H1 (cell line): ENCODE measurements around the gene MYL6B. TPM values are rescaled to one million over a fixed set of nuclear protein-coding genes. Genes with fewer than 3 reads are reported as not detected.

Experiments used
- CTCF ChIA-PET: fragments of 300-600 bp; sonication (Branson Sonifier 250); formaldehyde crosslinking; loops from one replicate; lab custom pipeline; 2021; ENCODE audit not compliant: partially characterized antibody; lab: Charles Lee
- POLR2A ChIA-PET: fragments of 300-600 bp; sonication (Branson Sonifier 250); formaldehyde crosslinking; loops from one replicate; lab custom pipeline; 2021; ENCODE audit warnings: inconsistent platforms; ENCODE audit not compliant: partially characterized antibody; lab: Charles Lee
- DNase-seq, 2 experiments: peaks; one replicate each; pipeline versions ENCODE4 v3.0.0 to v3.0.0-alpha.2; 2010 to 2022; ENCODE audit warnings: low spot score in 2 of 2, low read depth in 1 of 2, mixed read lengths in 1 of 2
- FAIRE-seq: peaks from 2 replicates; lab custom pipeline; 2011; peaks lifted over from hg19 to GRCh38; lab: Jason Lieb, UNC
- H2AFZ ChIP-seq: 2 replicates; pipeline ENCODE4 v1.8.1; 2012; ENCODE audit warnings: low read length, inconsistent platforms
- H2AK5ac ChIP-seq: 2 replicates; pipeline ENCODE4 v1.6.1; 2013; ENCODE audit warnings: low read depth, low read length
- H2BK120ac ChIP-seq: replicated peaks from 2 replicates; pipeline ENCODE3; 2013; ENCODE audit warnings: low read depth, low read length, inconsistent platforms
- H2BK12ac ChIP-seq: 2 replicates; pipeline ENCODE4 v1.6.1; 2013; ENCODE audit warnings: low read depth, low read length
- H2BK15ac ChIP-seq: 2 replicates; pipeline ENCODE4 v1.6.1; 2013; ENCODE audit warnings: low read length
- H2BK20ac ChIP-seq: 2 replicates; pipeline ENCODE4 v1.6.1; 2013; ENCODE audit warnings: low read length
- H2BK5ac ChIP-seq: 2 replicates; pipeline ENCODE4 v1.6.1; 2013; ENCODE audit warnings: low read depth, low read length
- H3K14ac ChIP-seq: 2 replicates; pipeline ENCODE4 v1.6.1; 2013; ENCODE audit warnings: inconsistent platforms; ENCODE audit not compliant: insufficient read length
- H3K18ac ChIP-seq: 2 replicates; pipeline ENCODE4 v1.6.1; 2013; ENCODE audit warnings: low read length; ENCODE audit errors: extremely low read depth
- H3K23ac ChIP-seq: 2 replicates; pipeline ENCODE4 v1.6.1; 2013; ENCODE audit warnings: inconsistent platforms; ENCODE audit not compliant: insufficient read length
- H3K23me2 ChIP-seq: 2 replicates; pipeline ENCODE4 v1.6.1; 2013; ENCODE audit warnings: low read depth, low read length
- H3K27ac ChIP-seq: 2 replicates; pipeline ENCODE4 v1.6.1; 2011; ENCODE audit warnings: low read depth, low read length, inconsistent platforms
- H3K27me3 ChIP-seq, 4 experiments: replicated peaks in 1 of 4; 1 replicate in 1 of 4; 2 replicates in 3 of 4; pipeline versions ENCODE4 v1.6.1 to v1.8.1; 2011 to 2013; ENCODE audit warnings: low read length in 3 of 4, mild to moderate bottlenecking in 3 of 4, inconsistent platforms in 2 of 4, mixed read lengths in 2 of 4, moderate library complexity in 1 of 4; ENCODE audit not compliant: control insufficient read depth in 3 of 4, insufficient read depth in 3 of 4; ENCODE audit errors: extremely low read depth in 1 of 4
- H3K36me3 ChIP-seq, 4 experiments: 2 replicates each; pipeline versions ENCODE4 v1.6.1 to v1.8.1; 2011 to 2013; ENCODE audit warnings: mild to moderate bottlenecking in 4 of 4, low read length in 3 of 4, moderate library complexity in 2 of 4, control low read depth in 1 of 4, inconsistent platforms in 1 of 4; ENCODE audit not compliant: insufficient read depth in 4 of 4, control insufficient read depth in 2 of 4
- H3K4ac ChIP-seq: replicated peaks from 2 replicates; pipeline ENCODE3; 2013; ENCODE audit warnings: low read length, low read depth, mixed read lengths, inconsistent platforms; ENCODE audit not compliant: insufficient read length
- H3K4me1 ChIP-seq, 4 experiments: replicated peaks in 1 of 4; 1 replicate in 1 of 4; 2 replicates in 3 of 4; pipeline versions ENCODE4 v1.6.1 to v1.8.1; 2011 to 2013; ENCODE audit warnings: low read length in 3 of 4, inconsistent platforms in 2 of 4, mixed read lengths in 1 of 4; ENCODE audit not compliant: insufficient read depth in 4 of 4, control insufficient read depth in 3 of 4
- H3K4me2 ChIP-seq, 2 experiments: 2 replicates each; pipeline versions ENCODE4 v1.6.1 to v1.8.1; 2011 to 2013; ENCODE audit warnings: low read depth in 2 of 2, low read length in 2 of 2, control low read depth in 1 of 2, inconsistent platforms in 1 of 2, mild to moderate bottlenecking in 1 of 2; ENCODE audit not compliant: insufficient read depth in 1 of 2
- H3K4me3 ChIP-seq, 4 experiments: fragments of 200-600, 300-600 bp in 1 of 4; sonication (generic), shearing (Covaris generic), sonication (Bioruptor Twin) in 1 of 4; 2 replicates each; pipeline versions ENCODE4 v1.5.1 to v1.8.1; 2011 to 2016; ENCODE audit warnings: low read length in 4 of 4, low read depth in 3 of 4, control low read depth in 2 of 4, inconsistent platforms in 2 of 4, mild to moderate bottlenecking in 2 of 4, mixed read lengths in 1 of 4, moderate library complexity in 1 of 4; ENCODE audit not compliant: insufficient read depth in 2 of 4; ENCODE audit errors: extremely low read depth in 1 of 4
- H3K56ac ChIP-seq: replicated peaks from 2 replicates; pipeline ENCODE3; 2013; ENCODE audit warnings: low read depth, mild to moderate bottlenecking, mixed read lengths, low read length, inconsistent platforms; ENCODE audit not compliant: insufficient read length
- H3K79me1 ChIP-seq: 2 replicates; pipeline ENCODE4 v1.6.1; 2013; ENCODE audit warnings: low read depth, low read length, control low read depth
- H3K79me2 ChIP-seq, 2 experiments: 2 replicates each; pipeline versions ENCODE4 v1.6.1 to v1.8.1; 2012 to 2013; ENCODE audit warnings: low read length in 2 of 2, mild to moderate bottlenecking in 2 of 2, inconsistent platforms in 1 of 2; ENCODE audit not compliant: insufficient read depth in 2 of 2, control insufficient read depth in 1 of 2
- H3K9ac ChIP-seq, 4 experiments: replicated peaks in 1 of 4; 1 replicate in 1 of 4; 2 replicates in 3 of 4; pipeline versions ENCODE4 v1.6.1 to v1.8.1; 2011 to 2013; ENCODE audit warnings: low read depth in 3 of 4, low read length in 3 of 4, control low read depth in 2 of 4, mild to moderate bottlenecking in 2 of 4, moderate library complexity in 2 of 4, inconsistent platforms in 1 of 4; ENCODE audit errors: extremely low read depth in 1 of 4
- H3K9me3 ChIP-seq, 2 experiments: 2 replicates each; pipeline versions ENCODE4 v1.6.1 to v1.8.1; 2012 to 2013; ENCODE audit warnings: mild to moderate bottlenecking in 2 of 2, moderate library complexity in 2 of 2, control low read depth in 1 of 2, inconsistent platforms in 1 of 2, low read depth in 1 of 2, low read length in 1 of 2, mixed read lengths in 1 of 2; ENCODE audit not compliant: insufficient read depth in 2 of 2
- H4K20me1 ChIP-seq, 2 experiments: replicated peaks in 1 of 2; 2 replicates each; pipeline versions ENCODE3 to v1.8.1; 2011 to 2013; ENCODE audit warnings: inconsistent platforms in 2 of 2, low read length in 2 of 2, mild to moderate bottlenecking in 1 of 2; ENCODE audit not compliant: insufficient read depth in 2 of 2, control insufficient read depth in 1 of 2
- H4K5ac ChIP-seq: 2 replicates; pipeline ENCODE4 v1.6.1; 2013; ENCODE audit warnings: low read length, low read depth, mixed read lengths, inconsistent platforms; ENCODE audit not compliant: insufficient read length
- H4K8ac ChIP-seq: 2 replicates; pipeline ENCODE4 v1.8.0; 2013; ENCODE audit warnings: mild to moderate bottlenecking, moderate library complexity, low read length, inconsistent platforms; ENCODE audit not compliant: insufficient read depth; ENCODE audit errors: extremely low read depth
- H4K91ac ChIP-seq: replicated peaks from 2 replicates; pipeline ENCODE3; 2013; ENCODE audit warnings: low read length, mixed read lengths, inconsistent platforms; ENCODE audit not compliant: insufficient read length
- BRCA1 ChIP-seq: IDR thresholded peaks from 2 replicates; pipeline ENCODE4 v1.6.1; 2012; ENCODE audit warnings: low read depth, low read length, improper control_type of control experiment
- CEBPB ChIP-seq: IDR thresholded peaks from 2 replicates; pipeline ENCODE4 v1.6.1; 2012; ENCODE audit warnings: low read depth, low read length
- CREB1 ChIP-seq: IDR thresholded peaks from 2 replicates; pipeline ENCODE4 v1.6.1; 2012; ENCODE audit warnings: inconsistent platforms
- GABPA ChIP-seq: IDR thresholded peaks from 2 replicates; pipeline ENCODE4 v1.6.1; 2011; ENCODE audit warnings: mild to moderate bottlenecking, low read length, moderate library complexity, borderline replicate concordance; ENCODE audit not compliant: insufficient read depth
- HDAC2 ChIP-seq, 2 experiments: fragments of 300-600 bp in 1 of 2; sonication (generic) in 1 of 2; IDR thresholded peaks; 2 replicates each; pipeline ENCODE4 v1.6.1; 2011 to 2012; ENCODE audit warnings: low read depth in 2 of 2, low read length in 2 of 2, mild to moderate bottlenecking in 2 of 2, moderate library complexity in 2 of 2, borderline replicate concordance in 1 of 2, inconsistent platforms in 1 of 2
- JUN ChIP-seq: IDR thresholded peaks from 2 replicates; pipeline ENCODE4 v1.6.1; 2011; ENCODE audit warnings: low read depth, mild to moderate bottlenecking, improper control_type of control experiment, low read length
- KDM4A ChIP-seq: IDR thresholded peaks from one replicate; pipeline ENCODE4 v1.7.1; 2012; ENCODE audit warnings: low read depth, mild to moderate bottlenecking, moderate library complexity, low read length, inconsistent platforms; ENCODE audit not compliant: severe bottlenecking
- RXRA ChIP-seq: IDR thresholded peaks from 2 replicates; pipeline ENCODE4 v1.6.1; 2011; ENCODE audit warnings: low read depth, mild to moderate bottlenecking, low read length, moderate library complexity; ENCODE audit not compliant: insufficient read depth
- SAP30 ChIP-seq: fragments of 300-600 bp; sonication (generic); IDR thresholded peaks from 2 replicates; pipeline ENCODE4 v1.7.1; 2012; ENCODE audit warnings: low read length, moderate library complexity, mild to moderate bottlenecking, inconsistent platforms; ENCODE audit not compliant: insufficient read depth, insufficient replicate concordance
- SIX5 ChIP-seq: IDR thresholded peaks from 2 replicates; pipeline ENCODE4 v1.6.1; 2011; ENCODE audit warnings: mild to moderate bottlenecking, low read depth, low read length
- SRF ChIP-seq: IDR thresholded peaks from 2 replicates; pipeline ENCODE4 v1.6.1; 2011; ENCODE audit warnings: mild to moderate bottlenecking, low read depth, low read length, moderate library complexity
- WGBS, 2 experiments: shearing (Covaris generic) in 1 of 2; methylation state at CpG; one replicate each; pipeline versions ENCODE4 v1.1.6 to v1.1.7; 2013 to 2015; ENCODE audit warnings: low lambda C conversion rate in 2 of 2, mixed read lengths in 2 of 2, inconsistent platforms in 1 of 2, low coverage in 1 of 2, missing lambda C conversion rate in 1 of 2; ENCODE audit not compliant: insufficient replicate concordance in 2 of 2, insufficient coverage in 1 of 2, insufficient read length in 1 of 2; ENCODE audit errors: extremely low coverage in 1 of 2, missing lambda C conversion rate in 1 of 2; 5-methylcytosine and 5-hydroxymethylcytosine counted together
- polyA plus RNA-seq, 7 experiments: library from polyadenylated mRNA; depleted of rRNA in 3 of 7; stranded (reverse) in 5 of 7; unstranded in 2 of 7; fragments of >200 nt in 5 of 7; fragments of 200-250 nt in 2 of 7; gene quantifications; 1 replicate in 5 of 7; 2 replicates in 1 of 7; 4 replicates in 1 of 7; pipeline versions ENCODE4 v1.2.1 to v1.2.3, GENCODE V29; 2011 to 2013; ENCODE audit warnings: missing spikeins in 2 of 7, mixed read lengths in 2 of 7
- total RNA-seq: library from RNA; stranded (reverse); fragmentation: NEBNext Ultra II Directional; extraction: Animal tissue kit (Norgen Biotek cat#: 25700); gene quantifications from 2 replicates; pipeline ENCODE4 v1.2.1, GENCODE V29; 2021

Gene MYL6B
- total and polyA plus RNA-seq, 2 of the 8 experiments (the other 6 are each of a cell fraction or from before 2014, with no cell fraction given): 163 to 202 TPM

- Histone ChIP-seq H3K27ac (no peak overlapping the region), H4K91ac (no peak overlapping the region), H3K4me3 (no peak overlapping the region), H3K9me3 (no peaks in the 10 kb centered on the region), H2BK12ac (no peak overlapping the region), H3K27me3 (no peaks in the 10 kb centered on the region), H3K4ac (no peak overlapping the region), H4K5ac (no peak overlapping the region), H2BK120ac (no peak overlapping the region), H3K56ac (no peak overlapping the region), H3K4me1 (peaks cover 0 to 10% (median 7%) of the 10 kb centered on the region in 4 experiments; a peak in 5 of 7 replicates), H3K36me3 (peaks cover 0 to 19% (median 7%) of the 10 kb centered on the region in 4 experiments; a peak in 7 of 8 replicates), H3K79me1 (no peaks in the 10 kb centered on the region; the same call in 1 of the 2 replicates), H4K20me1 (peaks cover 0 to 3% of the 10 kb centered on the region in 2 experiments), H3K14ac (no peak overlapping the region), H2BK5ac (no peak overlapping the region), H3K4me2 (no peak overlapping the region), H2BK20ac (no peak overlapping the region), H2AFZ (no peak overlapping the region), H2BK15ac (no peak overlapping the region), H3K79me2 (peaks cover 3 to 13% of the 10 kb centered on the region in 2 experiments; a peak in 3 of 4 replicates), H3K23ac (no peak overlapping the region), H3K18ac (no peak overlapping the region), H4K8ac (peak overlapping the region; percentile 4; the same call in 1 of the 2 replicates), H2AK5ac (no peak overlapping the region), H3K9ac (no peak overlapping the region), H3K23me2 (peaks cover 10% of the 10 kb centered on the region)
- ChIA-PET CTCF (interaction anchor here (0.6 to 5.3 kb wide), 7 partner anchors 8 to 1493 kb away, joined by 3 to 47 read pairs (median 22); partner anchors contain the start of genes ESYT1, MYL6B and RNF41), POLR2A (interaction anchor here (1.3 to 7.1 kb wide), 3 partner anchors 11 to 115 kb away, joined by 3 to 267 read pairs (median 4); partner anchors contain the start of gene PA2G4)
- no peak for TF ChIP-seq KDM4A
- no peak for TF ChIP-seq SAP30
- no peak for TF ChIP-seq BRCA1
- no peak for TF ChIP-seq CREB1
- no peak for TF ChIP-seq SIX5
- TF ChIP-seq RXRA: no peak
- TF ChIP-seq GABPA: no peak
- no peak for TF ChIP-seq SRF
- TF ChIP-seq CEBPB: no peak
- no peak for TF ChIP-seq JUN
- TF ChIP-seq HDAC2 (IDR thresholded peaks at IDR 0.05; ENCODE audit: borderline replicate concordance in 1 of 2, low read depth in 2 of 2, low read length in 2 of 2): no peak
- 93% methylated on average over 11 of the region's 11 CpGs; no CpG with 5 or more reads in 1 of the 2 experiments for WGBS, 2 experiments
- FAIRE-seq: no peak
- no peak for DNase-seq
Observed at GRCh38 chr12:56121204-56121870, 31.1 kb upstream of the MYL6B start.
